GM18502 (cell line): ENCODE data around the gene YRDC.

Source experiments
- ATAC-seq: cut with Tn5 transposase; IDR thresholded peaks from one replicate; pipeline ENCODE4 v1.9.1; 2021; ENCODE audit warnings: mild to moderate bottlenecking; ENCODE audit not compliant: unreplicated experiment, poor library complexity

The YRDC gene

GRCh38 chr1:37822906-37823815 is 15.2 kb upstream of the YRDC start:
- ATAC-seq = no peak

DNA sequence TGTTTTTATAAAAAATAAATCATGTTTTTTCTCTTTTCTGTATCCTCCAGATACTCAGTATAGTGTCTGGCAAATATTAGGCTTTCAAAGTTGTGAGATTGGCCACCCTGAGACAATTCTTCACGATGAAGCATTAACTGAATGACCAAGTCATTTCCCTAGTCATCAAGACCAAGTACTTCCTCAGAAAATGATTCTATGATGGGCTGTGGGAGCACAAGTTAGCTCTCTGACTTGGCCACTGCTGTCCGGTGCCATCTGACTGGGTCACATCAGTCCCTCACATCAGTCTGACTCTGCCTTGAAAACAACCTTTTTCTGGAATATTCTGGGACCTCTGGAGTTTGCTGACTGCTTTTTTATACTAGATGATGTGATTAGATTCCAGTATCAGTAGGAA is 13.5 kb upstream of the YRDC start:
- ATAC-seq = no peak

- ATAC-seq = no peak
These were observed 9.5 kb upstream of the YRDC start for GRCh38 chr1:37817481-37817880.

DNA sequence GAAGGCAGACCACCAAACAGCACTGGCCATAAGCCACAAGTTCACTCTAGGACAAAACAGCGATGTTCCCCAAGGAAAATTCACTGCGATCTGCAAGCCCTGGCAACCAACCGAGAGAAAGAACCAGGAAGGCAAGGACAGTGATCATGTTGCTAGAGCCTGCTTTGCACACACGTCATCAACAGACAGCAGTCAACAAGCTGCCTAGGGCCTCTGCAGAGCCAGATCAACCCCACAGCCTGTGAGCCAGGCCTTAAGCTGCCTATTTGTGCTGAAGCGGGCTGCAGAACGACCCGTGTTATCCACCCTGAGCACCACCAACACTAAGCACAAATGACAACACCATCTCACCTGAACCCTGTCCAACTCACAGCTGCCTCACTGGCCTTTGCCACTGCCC is 6.2 kb upstream of the YRDC start:
- no peak for ATAC-seq

- ATAC-seq = no peak
These were observed 5.6 kb upstream of the YRDC start for GRCh38 chr1:37813529-37814145.

- no peak for ATAC-seq
These were observed 3.1 kb upstream of the YRDC start for GRCh38 chr1:37811027-37811655.

- no peak for ATAC-seq
These were observed 1.9 kb upstream of the YRDC start for GRCh38 chr1:37809942-37810341.

DNA sequence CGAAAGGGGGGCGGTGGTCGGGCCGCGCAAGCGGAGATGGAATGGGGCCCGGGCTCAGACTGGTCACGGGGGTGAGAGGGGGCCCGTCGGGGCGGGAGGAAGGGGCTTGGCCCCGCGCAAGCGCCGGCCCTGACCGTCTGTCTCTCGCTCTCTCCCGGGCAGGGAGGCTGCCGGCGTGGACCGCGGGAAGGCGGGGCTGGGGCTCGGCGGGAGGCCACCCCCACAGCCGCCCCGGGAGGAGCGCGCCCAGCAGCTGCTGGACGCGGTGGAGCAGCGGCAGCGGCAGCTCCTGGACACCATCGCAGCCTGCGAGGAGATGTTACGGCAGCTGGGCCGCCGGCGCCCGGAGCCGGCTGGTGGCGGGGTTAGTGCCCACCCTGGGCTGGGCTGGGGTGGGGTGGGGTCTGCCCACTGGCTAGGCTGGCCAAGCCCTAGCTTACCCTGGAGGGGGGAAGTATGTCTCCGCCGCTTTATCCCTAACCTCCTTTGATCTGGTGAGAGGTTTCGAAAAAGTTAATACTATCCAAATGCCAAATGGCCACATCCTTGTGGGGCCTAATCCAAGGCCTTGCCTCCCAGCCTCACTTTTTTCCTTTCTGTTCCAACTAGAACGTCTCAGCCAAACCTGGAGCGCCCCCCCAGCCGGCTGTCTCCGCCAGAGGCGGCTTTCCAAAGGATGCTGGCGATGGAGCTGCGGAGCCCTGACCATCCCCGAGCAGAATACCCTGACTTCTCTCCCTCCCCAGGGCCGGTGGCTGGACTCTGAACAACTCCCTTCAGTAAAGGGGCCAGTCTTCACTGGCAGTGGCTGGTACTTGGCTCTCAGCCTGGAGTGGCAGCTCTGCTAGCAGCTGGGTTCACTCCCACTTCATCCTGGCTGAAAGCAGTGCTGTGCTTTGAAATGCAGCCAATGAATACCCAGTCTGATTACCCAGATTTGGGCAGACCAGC is 636 bp upstream of the YRDC start:
- ATAC-seq = peak; percentile 30

DNA sequence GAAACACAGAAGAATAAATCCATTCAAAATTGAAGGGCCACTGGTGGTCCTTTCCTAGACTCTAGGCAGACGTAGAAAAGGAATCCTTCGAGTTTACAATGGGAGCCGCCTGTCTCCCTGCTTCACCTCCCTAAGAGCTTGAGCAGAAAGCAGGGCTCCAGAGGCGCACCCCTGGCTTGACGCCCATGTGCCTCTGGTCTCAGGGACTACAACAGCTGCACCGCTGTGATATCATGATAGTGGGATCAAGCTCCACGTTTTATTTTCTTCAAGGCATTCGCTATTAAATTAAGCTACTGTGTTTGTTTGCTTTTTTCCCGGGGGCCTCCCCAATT is 821 bp downstream of the YRDC start:
- ATAC-seq = no peak

DNA sequence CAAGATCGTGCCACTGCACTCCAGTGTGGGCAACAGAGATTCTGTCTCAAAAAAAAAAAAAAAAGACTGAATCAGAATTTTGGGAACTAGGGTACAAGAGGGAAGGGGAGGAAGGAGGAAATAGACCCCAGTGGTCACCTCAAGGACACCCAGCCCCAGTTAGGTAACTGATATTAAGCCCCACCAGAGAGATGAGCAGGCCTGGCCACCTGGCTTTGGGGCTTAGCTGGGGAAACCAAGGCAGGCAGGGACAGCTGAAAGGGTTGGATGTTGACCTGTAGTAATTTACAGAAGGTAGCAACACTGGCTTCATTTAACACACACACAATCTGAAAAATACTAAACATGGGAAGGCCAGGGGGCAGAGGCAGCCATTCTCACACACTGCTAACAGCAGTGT is 5.6 kb downstream of the YRDC start:
- ATAC-seq = no peak

GRCh38 chr1:37797750-37798345 is 10.2 kb downstream of the YRDC start:
- no peak for ATAC-seq

- ATAC-seq = no peak
These were observed 12.5 kb downstream of the YRDC start for GRCh38 chr1:37795340-37796125.

DNA sequence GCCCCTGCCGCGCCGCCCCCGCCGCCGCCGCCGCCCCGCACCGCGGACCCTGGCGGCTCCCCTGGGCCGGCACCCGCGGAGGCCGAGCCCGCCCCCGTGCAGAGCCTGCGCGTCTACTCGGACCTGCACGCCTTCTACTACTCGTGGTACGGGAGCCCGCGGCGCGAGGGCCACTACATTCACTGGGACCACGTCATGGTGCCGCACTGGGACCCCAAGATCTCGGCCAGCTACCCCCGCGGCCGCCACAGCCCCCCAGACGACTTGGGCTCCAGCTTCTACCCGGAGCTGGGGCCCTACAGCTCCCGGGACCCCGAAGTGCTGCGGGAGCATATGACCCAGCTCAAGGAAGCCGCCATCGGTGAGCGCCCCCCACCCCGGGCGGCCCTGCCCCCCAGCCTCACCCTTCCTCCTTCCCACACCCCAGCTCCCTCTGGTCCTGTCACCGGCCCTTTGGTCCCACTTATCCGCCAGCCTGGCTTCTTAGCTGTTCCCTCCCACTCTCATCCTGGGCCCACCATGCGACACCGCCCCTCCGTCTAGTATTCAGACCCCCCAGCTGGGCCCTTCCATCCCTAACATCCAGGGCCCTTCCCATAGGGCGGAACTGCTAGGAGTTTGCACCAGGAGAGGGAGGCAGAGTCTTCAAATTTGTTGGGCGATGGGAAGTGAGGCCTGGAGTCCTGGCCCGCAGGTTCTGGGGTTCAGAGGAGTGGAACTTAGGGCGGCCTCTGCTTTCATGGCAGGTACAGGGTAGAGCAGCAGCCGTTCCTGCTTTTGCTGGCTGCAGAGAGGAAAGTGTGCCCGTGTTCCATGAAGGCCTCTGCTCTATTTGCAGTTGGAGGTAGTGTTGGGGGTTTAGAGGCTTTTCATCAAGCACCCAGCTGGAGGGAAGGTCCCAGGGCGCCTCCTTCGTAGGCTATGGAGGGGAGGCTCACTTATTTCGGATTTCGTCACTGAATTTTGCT is 13.4 kb downstream of the YRDC start:
- peak; percentile 35 for ATAC-seq

GRCh38 chr1:37793773-37794371 is 14.1 kb downstream of the YRDC start, which contains the start of gene MANEAL:
MANEAL (plus strand) TSS chr1:37793847; CDS start chr1:37794183, 336 bp downstream.
- ATAC-seq = peak; percentile 73

- no peak for ATAC-seq
These were observed 14.9 kb downstream of the YRDC start for GRCh38 chr1:37792943-37793686.

DNA sequence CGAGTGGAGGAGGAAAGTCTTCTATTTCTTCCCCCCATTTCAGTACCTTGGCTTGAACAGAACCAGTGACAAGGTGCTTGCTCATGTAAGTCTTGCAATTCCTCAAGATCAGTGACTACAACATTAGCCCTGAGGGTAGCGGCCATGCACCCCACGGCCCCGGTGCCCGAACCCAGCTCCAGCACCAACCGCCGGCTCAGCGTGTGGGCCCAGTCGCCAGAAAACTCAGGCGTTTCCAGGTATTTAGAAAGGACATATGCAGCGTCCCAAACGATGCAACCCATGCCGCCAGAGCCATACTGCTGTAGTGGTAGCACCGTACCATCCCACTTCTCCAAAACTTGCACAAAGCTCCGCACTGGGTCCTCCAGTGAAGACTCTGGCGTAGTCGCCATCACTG is 25.5 kb downstream of the YRDC start:
- ATAC-seq = no peak

- ATAC-seq = no peak
These were observed 29.4 kb downstream of the YRDC start for GRCh38 chr1:37778654-37779053.
